Measurements from ENCODE around the gene LRBA.

DNA sequence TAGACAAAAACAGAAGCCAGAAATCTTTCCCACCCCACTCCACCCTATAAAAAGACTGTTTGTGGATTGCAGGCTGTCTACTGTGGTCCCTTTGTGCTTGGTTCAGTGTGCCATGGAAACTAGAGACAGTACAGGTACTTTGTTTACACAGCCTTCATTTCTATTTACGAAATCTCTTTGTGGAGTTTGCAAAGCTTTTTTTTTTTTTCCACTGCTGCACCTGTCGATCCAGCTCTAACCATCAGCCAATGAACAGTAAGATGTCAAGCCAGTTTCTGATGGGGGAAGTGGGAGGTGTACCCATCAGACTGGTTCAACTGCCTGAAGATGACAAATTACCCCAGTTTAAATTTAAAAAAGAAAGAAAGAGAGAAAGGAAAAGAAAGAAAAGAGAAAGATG, 20.2 kb upstream of the LRBA start:
- TF ChIP-seq CTCF (IDR thresholded peaks at IDR 0.05) = no peak
- TF ChIP-seq, protein P1, sequence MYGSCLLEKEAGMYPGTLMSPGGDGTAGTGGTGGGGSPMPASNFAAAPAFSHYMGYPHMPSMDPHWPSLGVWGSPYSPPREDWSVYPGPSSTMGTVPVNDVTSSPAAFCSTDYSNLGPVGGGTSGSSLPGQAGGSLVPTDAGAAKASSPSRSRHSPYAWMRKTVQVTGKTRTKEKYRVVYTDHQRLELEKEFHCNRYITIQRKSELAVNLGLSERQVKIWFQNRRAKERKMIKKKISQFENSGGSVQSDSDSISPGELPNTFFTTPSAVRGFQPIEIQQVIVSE (CRISPR knock-in tag; IDR thresholded peaks at IDR 0.05; ENCODE audit: borderline replicate concordance) = no peak
- TF ChIP-seq MAX (CRISPR knock-in tag; IDR thresholded peaks at IDR 0.05) = no peak
- no peak for TF ChIP-seq CBFB (CRISPR knock-in tag; IDR thresholded peaks at IDR 0.05; ENCODE audit: low read depth)
- TF ChIP-seq CREB1 (CRISPR knock-in tag; IDR thresholded peaks at IDR 0.05) = no peak
- TF ChIP-seq SP1 (CRISPR knock-in tag; conservative IDR thresholded peaks at IDR 0.05) = no peak
- TF ChIP-seq STAT6 (CRISPR knock-in tag; conservative IDR thresholded peaks at IDR 0.05; ENCODE audit: low read depth) = no peak
- no peak for TF ChIP-seq ZNF263 (CRISPR knock-in tag; IDR thresholded peaks at IDR 0.05; ENCODE audit: low read depth)
- TF ChIP-seq ZNF416 (CRISPR knock-in tag; IDR thresholded peaks at IDR 0.05) = no peak
